Fibroblast of lung (primary cell): ENCODE measurements around the gene RPL28. TPM values are rescaled to one million over a fixed set of nuclear protein-coding genes. Genes with fewer than 3 reads are reported as not detected.
A peak's percentile ranks its signal among the peaks of the same experiment; 100 is the strongest.

Experiments used
- DNase-seq, 2 donors: peaks; one replicate each; pipeline versions ENCODE4 v3.0.0 to v3.0.0-alpha.2; 2010; ENCODE audit warnings: low read depth in 2 of 2
- H2AFZ ChIP-seq: 2 replicates; pipeline ENCODE4 v1.5.1; 2012; ENCODE audit warnings: low read length, control low read depth, inconsistent platforms
- H3K27ac ChIP-seq: 2 replicates; pipeline ENCODE4 v1.5.1; 2011; ENCODE audit warnings: low read length, control low read depth; ENCODE audit not compliant: insufficient read depth
- H3K27me3 ChIP-seq: 2 replicates; pipeline ENCODE4 v1.5.1; 2011; ENCODE audit warnings: mild to moderate bottlenecking, low read length; ENCODE audit not compliant: control insufficient read depth, insufficient read depth
- H3K36me3 ChIP-seq: 2 replicates; pipeline ENCODE4 v1.5.1; 2011; ENCODE audit warnings: low read length; ENCODE audit not compliant: control insufficient read depth, insufficient read depth
- H3K4me1 ChIP-seq: 2 replicates; pipeline ENCODE4 v1.5.1; 2011; ENCODE audit warnings: low read length; ENCODE audit not compliant: control insufficient read depth, insufficient read depth; ENCODE audit errors: extremely low read depth
- H3K4me2 ChIP-seq: 2 replicates; pipeline ENCODE4 v1.5.1; 2011; ENCODE audit warnings: low read length, control low read depth; ENCODE audit not compliant: insufficient read depth; ENCODE audit errors: extremely low read depth
- H3K4me3 ChIP-seq, 4 experiments: fragments of 200-600 bp in 1 of 4; sonication (generic) in 1 of 4; replicated peaks in 1 of 4; 2 replicates each; pipeline ENCODE4 v1.5.1; 2011 to 2016; ENCODE audit warnings: low read length in 4 of 4, low read depth in 3 of 4, mild to moderate bottlenecking in 3 of 4, control low read depth in 2 of 4, inconsistent platforms in 1 of 4, mixed read lengths in 1 of 4; ENCODE audit not compliant: insufficient read depth in 1 of 4; ENCODE audit errors: control extremely low read depth in 1 of 4
- H3K79me2 ChIP-seq: 2 replicates; pipeline ENCODE4 v1.5.1; 2012; ENCODE audit warnings: mild to moderate bottlenecking, low read length, inconsistent platforms; ENCODE audit not compliant: control insufficient read depth, insufficient read depth
- H3K9ac ChIP-seq: 2 replicates; pipeline ENCODE4 v1.5.1; 2011; ENCODE audit warnings: mild to moderate bottlenecking, low read length, control low read depth; ENCODE audit not compliant: insufficient read depth
- H3K9me3 ChIP-seq: 2 replicates; pipeline ENCODE4 v1.5.1; 2012; ENCODE audit warnings: low read depth, low read length; ENCODE audit not compliant: control insufficient read depth, insufficient read depth
- H4K20me1 ChIP-seq: 2 replicates; pipeline ENCODE4 v1.5.1; 2011; ENCODE audit warnings: low read length; ENCODE audit not compliant: control insufficient read depth, insufficient read depth; ENCODE audit errors: extremely low read depth
- CTCF ChIP-seq, 2 donors: IDR thresholded peaks in 1 of 2; conservative IDR thresholded peaks in 1 of 2; 1 replicate in 1 of 2; 2 replicates in 1 of 2; pipeline ENCODE4 v1.5.1; 2011 to 2012; ENCODE audit warnings: low read length in 2 of 2, control low read depth in 1 of 2, inconsistent platforms in 1 of 2, low read depth in 1 of 2, mild to moderate bottlenecking in 1 of 2
- EZH2 ChIP-seq: IDR thresholded peaks from 2 replicates; pipeline ENCODE4 v1.5.1; 2012; ENCODE audit warnings: low read length, control low read depth, mild to moderate bottlenecking; ENCODE audit errors: missing control alignments
- polyA plus RNA-seq, 2 donors: library from polyadenylated mRNA; depleted of rRNA in 1 of 2; stranded (reverse) in 1 of 2; unstranded in 1 of 2; fragments of >200 nt; gene quantifications; 2 replicates each; pipeline ENCODE4 v1.2.1, GENCODE V29; 2011 to 2012; ENCODE audit warnings: missing spikeins in 1 of 2
- total RNA-seq: library from RNA; depleted of rRNA; stranded (reverse); fragments of >200 nt; gene quantifications from 2 replicates; pipeline ENCODE4 v1.2.1, GENCODE V29; 2014

Gene RPL28
- total and polyA plus RNA-seq, 2 donors (not counting 1 experiment from before 2014, with no cell fraction given): 146 to 665 TPM

- H3K27ac ChIP-seq: no peak overlapping the region
- no peaks in the 10 kb centered on the region for H3K9me3 ChIP-seq
- H4K20me1 ChIP-seq: no peaks in the 10 kb centered on the region
- peaks cover 26% of the 10 kb centered on the region for H3K27me3 ChIP-seq
- no peaks in the 10 kb centered on the region for H3K36me3 ChIP-seq
- no peaks in the 10 kb centered on the region for H3K4me1 ChIP-seq
- TF ChIP-seq EZH2: no peak
- no peak for TF ChIP-seq CTCF (conservative IDR thresholded peaks at IDR 0.05 in 1 of 2, IDR thresholded peaks at IDR 0.05 in 1 of 2; ENCODE audit: low read depth in 1 of 2, low read length in 2 of 2)
- no peak overlapping the region for H3K4me3 ChIP-seq
- no peak for DNase-seq
- H3K79me2 ChIP-seq: no peaks in the 10 kb centered on the region
- H3K4me2 ChIP-seq: no peak overlapping the region
- no peak overlapping the region for H2AFZ ChIP-seq
- no peak overlapping the region for H3K9ac ChIP-seq
Measured at GRCh38 chr19:55449469-55449868, 63.7 kb downstream of the RPL28 start.

DNA sequence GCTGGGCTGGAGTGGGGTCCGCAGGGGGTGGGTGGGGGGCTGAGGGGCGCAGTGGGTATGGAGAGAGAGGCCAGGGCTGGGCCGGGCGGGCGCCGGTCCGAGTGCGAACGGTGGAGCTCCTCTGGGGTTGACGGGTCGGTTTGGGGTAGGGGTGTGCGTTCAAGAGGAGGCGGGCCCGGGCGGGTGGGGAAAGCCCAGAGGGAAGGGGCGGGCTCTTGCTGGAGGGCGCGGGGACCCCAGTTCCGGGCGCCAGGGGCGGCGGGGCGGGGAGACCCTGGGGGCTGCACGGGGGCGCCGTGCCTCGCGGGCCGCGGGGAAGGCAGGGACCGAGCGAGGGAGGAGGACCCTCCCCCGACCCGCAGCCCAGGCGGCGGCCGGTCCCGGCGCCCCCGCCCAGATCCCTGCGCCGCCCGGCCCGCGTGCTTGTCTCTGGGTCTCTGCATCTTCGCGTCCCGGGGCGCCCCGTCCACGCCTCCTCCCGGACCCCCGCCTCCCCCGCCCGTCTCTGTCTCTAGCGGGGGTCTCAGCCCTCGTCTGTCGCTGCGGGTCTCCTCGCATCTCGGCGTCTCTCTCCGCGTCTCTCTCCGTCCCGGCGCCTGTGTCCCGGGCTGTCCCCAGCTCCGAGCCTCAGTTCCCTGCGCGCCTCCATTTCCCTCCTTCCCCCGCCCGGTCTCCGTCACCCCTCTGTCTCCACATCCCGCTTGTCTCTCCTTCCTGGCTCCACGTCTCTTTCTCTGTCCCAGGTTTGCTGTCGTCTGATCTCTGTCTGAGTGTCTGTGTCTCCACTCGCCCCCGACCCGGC lies 65.6 kb downstream of the RPL28 start:
- Histone ChIP-seq H3K4me1 (no peaks in the 10 kb centered on the region), H3K9me3 (no peaks in the 10 kb centered on the region), H3K4me2 (no peak overlapping the region), H3K36me3 (peaks cover 2% of the 10 kb centered on the region), H3K9ac (no peak overlapping the region), H3K4me3 (no peak overlapping the region), H3K79me2 (no peaks in the 10 kb centered on the region), H3K27me3 (peaks cover 18% of the 10 kb centered on the region), H2AFZ (no peak overlapping the region), H3K27ac (no peak overlapping the region), H4K20me1 (no peaks in the 10 kb centered on the region)
- TF ChIP-seq EZH2: peak; percentile 97
- no peak for TF ChIP-seq CTCF (conservative IDR thresholded peaks at IDR 0.05 in 1 of 2, IDR thresholded peaks at IDR 0.05 in 1 of 2; ENCODE audit: low read depth in 1 of 2, low read length in 2 of 2)
- DNase-seq: no peak

DNA sequence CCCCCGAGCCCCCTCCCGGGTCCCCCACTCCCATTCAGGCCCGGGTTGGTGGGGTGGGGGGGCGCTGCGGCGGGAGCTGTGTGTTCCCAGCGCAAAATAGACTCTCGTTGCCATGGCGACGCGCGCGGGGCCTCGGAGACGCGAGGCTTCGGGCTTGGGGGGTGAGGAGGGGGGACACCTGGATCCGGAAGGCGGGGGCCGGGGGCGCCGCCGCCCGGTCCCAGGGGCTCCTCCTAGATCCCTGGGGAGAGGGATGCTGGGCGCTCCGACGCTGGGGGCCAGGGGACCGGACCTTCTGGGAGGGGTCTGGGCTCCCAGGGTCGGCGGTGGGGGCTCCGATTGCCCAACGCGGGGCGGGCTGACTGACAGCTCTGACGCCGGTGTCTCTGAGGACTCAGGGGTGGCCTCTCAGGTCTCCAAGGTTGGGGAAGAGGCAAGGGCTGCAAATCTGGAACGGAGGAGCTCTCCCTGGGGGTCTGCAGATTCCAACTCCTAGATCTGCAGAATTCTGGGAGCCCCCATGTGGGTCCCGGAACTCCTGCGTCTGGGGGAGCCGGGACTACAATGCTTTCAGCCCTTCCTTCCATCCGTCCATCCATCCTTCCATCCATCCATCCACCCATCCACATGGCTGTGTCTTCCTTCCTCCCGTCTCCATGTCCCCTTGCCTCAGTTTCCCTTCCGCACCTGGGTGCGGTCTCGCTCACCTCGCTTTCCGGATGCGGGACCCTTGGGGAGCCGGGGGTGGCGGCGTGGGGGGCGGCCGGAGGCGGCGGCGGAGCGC lies 66.4 kb downstream of the RPL28 start:
- no peak overlapping the region for H2AFZ ChIP-seq
- no peak overlapping the region for H3K4me2 ChIP-seq
- TF ChIP-seq EZH2 (peak; percentile 98), CTCF (conservative IDR thresholded peaks at IDR 0.05 in 1 of 2, IDR thresholded peaks at IDR 0.05 in 1 of 2; ENCODE audit: low read depth in 1 of 2, low read length in 2 of 2) (no peak)

More for the DNA sequence above, 66.4 kb downstream of the RPL28 start:
- no peaks in the 10 kb centered on the region for H4K20me1 ChIP-seq
- H3K4me3 ChIP-seq: no peak overlapping the region
- H3K4me1 ChIP-seq: no peaks in the 10 kb centered on the region
- no peak overlapping the region for H3K27ac ChIP-seq
- peaks cover 15% of the 10 kb centered on the region for H3K27me3 ChIP-seq
- no peaks in the 10 kb centered on the region for H3K9me3 ChIP-seq
- no peak overlapping the region for H3K9ac ChIP-seq
- DNase-seq: no peak
- H3K79me2 ChIP-seq: no peaks in the 10 kb centered on the region
- peaks cover 2% of the 10 kb centered on the region for H3K36me3 ChIP-seq
